22Rv1 (cell line): ENCODE measurements around the gene ATP8B1.

Source experiments
- CTCF ChIP-seq: fragments of 450-650 bp; IDR thresholded peaks from 2 replicates; pipeline ENCODE4 v1.5.1; 2017; ENCODE audit warnings: mild to moderate bottlenecking
- ZFX ChIP-seq: fragments of 450-650 bp; IDR thresholded peaks from 2 replicates; pipeline ENCODE4 v1.6.1; 2017; ENCODE audit warnings: antibody characterized with exemption, borderline replicate concordance

GRCh38 chr18:57785751-57786437 lies 17.2 kb downstream of the ATP8B1 start:
- TF ChIP-seq CTCF (no peak), ZFX (no peak)
